Fibroblast of lung (primary cell): ENCODE measurements around the gene AIFM1. TPM values are rescaled to one million over a fixed set of nuclear protein-coding genes. Genes with fewer than 3 reads are reported as not detected.

Experiments used
- DNase-seq, 2 donors: peaks; one replicate each; pipeline versions ENCODE4 v3.0.0 to v3.0.0-alpha.2; 2010; ENCODE audit warnings: low read depth in 2 of 2
- H2AFZ ChIP-seq: 2 replicates; pipeline ENCODE4 v1.5.1; 2012; ENCODE audit warnings: low read length, control low read depth, inconsistent platforms
- H3K27ac ChIP-seq: 2 replicates; pipeline ENCODE4 v1.5.1; 2011; ENCODE audit warnings: low read length, control low read depth; ENCODE audit not compliant: insufficient read depth
- H3K27me3 ChIP-seq: 2 replicates; pipeline ENCODE4 v1.5.1; 2011; ENCODE audit warnings: mild to moderate bottlenecking, low read length; ENCODE audit not compliant: control insufficient read depth, insufficient read depth
- H3K36me3 ChIP-seq: 2 replicates; pipeline ENCODE4 v1.5.1; 2011; ENCODE audit warnings: low read length; ENCODE audit not compliant: control insufficient read depth, insufficient read depth
- H3K4me1 ChIP-seq: 2 replicates; pipeline ENCODE4 v1.5.1; 2011; ENCODE audit warnings: low read length; ENCODE audit not compliant: control insufficient read depth, insufficient read depth; ENCODE audit errors: extremely low read depth
- H3K4me2 ChIP-seq: 2 replicates; pipeline ENCODE4 v1.5.1; 2011; ENCODE audit warnings: low read length, control low read depth; ENCODE audit not compliant: insufficient read depth; ENCODE audit errors: extremely low read depth
- H3K4me3 ChIP-seq, 4 experiments: fragments of 200-600 bp in 1 of 4; sonication (generic) in 1 of 4; replicated peaks in 1 of 4; 2 replicates each; pipeline ENCODE4 v1.5.1; 2011 to 2016; ENCODE audit warnings: low read length in 4 of 4, low read depth in 3 of 4, mild to moderate bottlenecking in 3 of 4, control low read depth in 2 of 4, inconsistent platforms in 1 of 4, mixed read lengths in 1 of 4; ENCODE audit not compliant: insufficient read depth in 1 of 4; ENCODE audit errors: control extremely low read depth in 1 of 4
- H3K79me2 ChIP-seq: 2 replicates; pipeline ENCODE4 v1.5.1; 2012; ENCODE audit warnings: mild to moderate bottlenecking, low read length, inconsistent platforms; ENCODE audit not compliant: control insufficient read depth, insufficient read depth
- H3K9ac ChIP-seq: 2 replicates; pipeline ENCODE4 v1.5.1; 2011; ENCODE audit warnings: mild to moderate bottlenecking, low read length, control low read depth; ENCODE audit not compliant: insufficient read depth
- H3K9me3 ChIP-seq: 2 replicates; pipeline ENCODE4 v1.5.1; 2012; ENCODE audit warnings: low read depth, low read length; ENCODE audit not compliant: control insufficient read depth, insufficient read depth
- H4K20me1 ChIP-seq: 2 replicates; pipeline ENCODE4 v1.5.1; 2011; ENCODE audit warnings: low read length; ENCODE audit not compliant: control insufficient read depth, insufficient read depth; ENCODE audit errors: extremely low read depth
- CTCF ChIP-seq, 2 donors: IDR thresholded peaks in 1 of 2; conservative IDR thresholded peaks in 1 of 2; 1 replicate in 1 of 2; 2 replicates in 1 of 2; pipeline ENCODE4 v1.5.1; 2011 to 2012; ENCODE audit warnings: low read length in 2 of 2, control low read depth in 1 of 2, inconsistent platforms in 1 of 2, low read depth in 1 of 2, mild to moderate bottlenecking in 1 of 2
- EZH2 ChIP-seq: IDR thresholded peaks from 2 replicates; pipeline ENCODE4 v1.5.1; 2012; ENCODE audit warnings: low read length, control low read depth, mild to moderate bottlenecking; ENCODE audit errors: missing control alignments
- polyA plus RNA-seq, 2 donors: library from polyadenylated mRNA; depleted of rRNA in 1 of 2; stranded (reverse) in 1 of 2; unstranded in 1 of 2; fragments of >200 nt; gene quantifications; 2 replicates each; pipeline ENCODE4 v1.2.1, GENCODE V29; 2011 to 2012; ENCODE audit warnings: missing spikeins in 1 of 2
- total RNA-seq: library from RNA; depleted of rRNA; stranded (reverse); fragments of >200 nt; gene quantifications from 2 replicates; pipeline ENCODE4 v1.2.1, GENCODE V29; 2014

The AIFM1 gene
- total and polyA plus RNA-seq, 2 donors (not counting 1 experiment from before 2014, with no cell fraction given) = 23.1 to 36.1 TPM

- Histone ChIP-seq H3K4me3 (peak overlapping the region; percentile 26 to 55 (median 45)), H2AFZ (peak overlapping the region; percentile 39), H3K4me2 (peak overlapping the region; percentile 84), H3K9ac (peak overlapping the region; percentile 37), H3K36me3 (no peaks in the 10 kb centered on the region), H3K27ac (no peak overlapping the region), H3K9me3 (no peaks in the 10 kb centered on the region), H3K27me3 (no peaks in the 10 kb centered on the region), H4K20me1 (no peaks in the 10 kb centered on the region), H3K4me1 (peaks cover 7% of the 10 kb centered on the region), H3K79me2 (no peaks in the 10 kb centered on the region)
- TF ChIP-seq EZH2 (no peak), CTCF (conservative IDR thresholded peaks at IDR 0.05 in 1 of 2, IDR thresholded peaks at IDR 0.05 in 1 of 2; ENCODE audit: low read depth in 1 of 2, low read length in 2 of 2) (no peak)
- DNase-seq = no peak
Observed at GRCh38 chrX:130172127-130172845, 6.6 kb upstream of the AIFM1 start.

GRCh38 chrX:130171446-130172126 lies 5.9 kb upstream of the AIFM1 start, which contains the start of gene RAB33A:
Gene RAB33A (plus strand): TSS chrX:130171962. CDS start chrX:130172063, 101 bp downstream.
- TF ChIP-seq CTCF (conservative IDR thresholded peaks at IDR 0.05 in 1 of 2, IDR thresholded peaks at IDR 0.05 in 1 of 2; ENCODE audit: low read depth in 1 of 2, low read length in 2 of 2) (no peak), EZH2 (no peak)
- peak within 1 kb of the TSS; percentile 26 to 55 (median 45) for H3K4me3 ChIP-seq
- H3K4me1 ChIP-seq = peaks cover 7% of the 10 kb centered on the region
- peak; percentile 25 to 28 for DNase-seq
- peak within 1 kb of the TSS; percentile 37 for H3K9ac ChIP-seq
- H3K36me3 ChIP-seq = no peaks in the 10 kb centered on the region
- H4K20me1 ChIP-seq = no peaks in the 10 kb centered on the region
- H3K9me3 ChIP-seq = no peaks in the 10 kb centered on the region
- no peaks in the 10 kb centered on the region for H3K27me3 ChIP-seq
- H3K27ac ChIP-seq = peak within 1 kb of the TSS; percentile 77
- H2AFZ ChIP-seq = peak within 1 kb of the TSS; percentile 39
- peak within 1 kb of the TSS; percentile 84 for H3K4me2 ChIP-seq
- H3K79me2 ChIP-seq = no peaks in the 10 kb centered on the region

GRCh38 chrX:130170752-130171445 lies 5.3 kb upstream of the AIFM1 start:
- H3K27me3 ChIP-seq = no peaks in the 10 kb centered on the region
- H3K27ac ChIP-seq = no peak overlapping the region
- H3K79me2 ChIP-seq = no peaks in the 10 kb centered on the region
- peak in 1 of 2 donors; percentile 8 for DNase-seq
- no peaks in the 10 kb centered on the region for H3K36me3 ChIP-seq
- no peak overlapping the region for H2AFZ ChIP-seq
- peak overlapping the region; percentile 26 to 55 (median 45) for H3K4me3 ChIP-seq
- no peak for TF ChIP-seq CTCF (conservative IDR thresholded peaks at IDR 0.05 in 1 of 2, IDR thresholded peaks at IDR 0.05 in 1 of 2; ENCODE audit: low read depth in 1 of 2, low read length in 2 of 2)
- no peak for TF ChIP-seq EZH2
- H3K9ac ChIP-seq = no peak overlapping the region
- peak overlapping the region; percentile 84 for H3K4me2 ChIP-seq
- H4K20me1 ChIP-seq = no peaks in the 10 kb centered on the region
- H3K9me3 ChIP-seq = no peaks in the 10 kb centered on the region
- peaks cover 7% of the 10 kb centered on the region for H3K4me1 ChIP-seq
